Activated CD4-positive, alpha-beta memory T cell treated with anti-CD3 and anti-CD28 coated beads, Interleukin-2, amount 10 ng/mL, durations not matched to agents 7 days and 5 days (primary cell): Measurements from ENCODE around the gene PRKCSH. TPM values are rescaled to one million over a fixed set of nuclear protein-coding genes. Genes with fewer than 3 reads are reported as not detected.
A peak's percentile ranks its signal among the peaks of the same experiment; 100 is the strongest.

Experiments
- CTCF ChIA-PET: fragments of 350-600 bp; sonication (Branson Sonifier 250); formaldehyde crosslinking; loops from one replicate; lab custom pipeline; 2021; ENCODE audit warnings: antibody characterized with exemption, inconsistent platforms; lab: Charles Lee
- POLR2A ChIA-PET: fragments of 350-600 bp; sonication (Branson Sonifier 250); formaldehyde crosslinking; loops from one replicate; lab custom pipeline; 2021; ENCODE audit warnings: antibody characterized with exemption; lab: Charles Lee
- DNase-seq: peaks from one replicate; pipeline ENCODE4 v3.0.0-alpha.2; 2020
- H3K27ac Mint-ChIP-seq: one replicate; pipeline ENCODE4 v1.8.0; 2021; ENCODE audit warnings: mild to moderate bottlenecking, mixed read lengths
- H3K27me3 Mint-ChIP-seq: one replicate; pipeline ENCODE4 v1.8.0; 2021; ENCODE audit warnings: mixed read lengths
- H3K36me3 Mint-ChIP-seq: one replicate; pipeline ENCODE4 v1.8.0; 2021; ENCODE audit warnings: low read depth, mixed read lengths
- H3K4me1 Mint-ChIP-seq: one replicate; pipeline ENCODE4 v1.8.0; 2021; ENCODE audit warnings: mixed read lengths
- H3K4me3 Mint-ChIP-seq: one replicate; pipeline ENCODE4 v1.8.0; 2021; ENCODE audit warnings: mild to moderate bottlenecking, mixed read lengths
- H3K9me3 Mint-ChIP-seq: one replicate; pipeline ENCODE4 v1.8.0; 2021; ENCODE audit warnings: mixed read lengths
- total RNA-seq, 2 experiments: library from RNA; stranded (reverse); gene quantifications; one replicate each; pipeline ENCODE4 v1.2.3, GENCODE V29; 2021

Gene PRKCSH
- total RNA-seq, 2 experiments from 2014 or later, result 315 to 318 TPM

DNA sequence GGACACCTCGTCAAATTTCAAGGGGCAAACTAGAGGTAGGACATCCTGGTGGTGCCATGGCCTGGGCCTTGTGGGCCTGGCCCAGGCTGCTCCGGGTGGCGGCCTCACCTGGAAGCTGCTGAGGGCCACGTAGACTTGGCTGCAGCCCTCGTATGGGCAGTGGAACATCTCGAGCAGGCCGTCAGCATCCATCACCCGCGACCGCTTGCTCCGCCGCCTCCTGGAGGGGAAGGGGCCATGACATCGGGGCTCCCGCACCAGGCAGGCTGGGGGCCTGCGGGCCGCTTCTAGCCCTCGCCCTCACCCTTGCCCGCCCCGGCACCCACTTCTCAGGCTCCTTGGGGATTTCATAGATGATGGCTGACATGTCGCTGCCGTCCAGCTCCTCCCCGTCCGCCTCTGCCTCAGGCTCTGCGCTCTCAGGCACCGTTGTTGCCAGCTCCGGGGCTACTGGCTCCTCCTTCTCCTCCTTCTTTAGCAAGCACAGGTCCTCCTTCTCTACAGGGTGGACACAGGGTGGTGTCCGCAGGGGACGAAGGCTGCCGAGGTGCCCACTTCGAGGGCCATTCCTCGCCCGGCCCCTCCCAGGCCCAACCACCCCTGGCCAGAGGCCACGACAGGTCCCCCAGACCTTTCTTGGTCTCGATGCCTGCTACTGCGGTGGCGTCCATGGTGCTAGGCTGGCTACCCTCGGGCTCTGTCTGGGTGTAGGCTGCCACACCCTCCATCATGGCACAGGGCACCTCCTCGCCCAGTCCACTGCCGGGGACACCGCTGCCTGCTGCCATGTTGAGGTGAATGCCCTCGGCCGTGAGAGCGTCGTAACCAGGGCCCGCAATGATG, 51.4 kb downstream of the PRKCSH start:
- ChIA-PET CTCF (no interaction called here), POLR2A (no interaction called here)
- peaks cover 3% of the 10 kb centered on the region for H3K27me3 Mint-ChIP-seq
- no peak overlapping the region for H3K27ac Mint-ChIP-seq
- peaks cover 15% of the 10 kb centered on the region for H3K4me1 Mint-ChIP-seq
- no peaks in the 10 kb centered on the region for H3K9me3 Mint-ChIP-seq
- no peak for DNase-seq
- no peak overlapping the region for H3K4me3 Mint-ChIP-seq
- peaks cover 15% of the 10 kb centered on the region for H3K36me3 Mint-ChIP-seq

DNA sequence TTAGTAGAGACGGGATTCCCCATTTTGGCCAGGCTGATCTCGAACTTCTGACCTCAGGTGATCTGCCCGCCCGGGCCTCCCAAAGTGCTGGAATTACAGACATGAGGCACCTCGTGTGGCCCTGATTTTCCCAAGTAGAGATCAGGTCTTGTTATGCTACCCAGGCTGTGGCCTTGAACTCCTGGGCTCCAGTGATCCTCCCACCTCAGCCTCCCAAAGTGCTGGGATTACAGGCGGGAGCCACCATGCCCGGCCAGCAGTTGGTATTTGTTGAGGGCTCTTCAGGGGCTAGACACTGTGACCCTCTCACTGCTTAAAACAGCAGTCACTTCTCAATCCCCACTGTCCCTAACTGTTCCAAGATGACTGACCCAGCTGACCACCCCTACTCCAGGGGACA, 53.9 kb downstream of the PRKCSH start:
- H3K4me3 Mint-ChIP-seq, result no peak overlapping the region
- no peak overlapping the region for H3K27ac Mint-ChIP-seq
- H3K36me3 Mint-ChIP-seq, result peaks cover 16% of the 10 kb centered on the region
- POLR2A ChIA-PET, result no interaction called here
- CTCF ChIA-PET, result no interaction called here
- DNase-seq, result no peak
- H3K27me3 Mint-ChIP-seq, result no peaks in the 10 kb centered on the region
- peaks cover 2% of the 10 kb centered on the region for H3K4me1 Mint-ChIP-seq
- H3K9me3 Mint-ChIP-seq, result no peaks in the 10 kb centered on the region

DNA sequence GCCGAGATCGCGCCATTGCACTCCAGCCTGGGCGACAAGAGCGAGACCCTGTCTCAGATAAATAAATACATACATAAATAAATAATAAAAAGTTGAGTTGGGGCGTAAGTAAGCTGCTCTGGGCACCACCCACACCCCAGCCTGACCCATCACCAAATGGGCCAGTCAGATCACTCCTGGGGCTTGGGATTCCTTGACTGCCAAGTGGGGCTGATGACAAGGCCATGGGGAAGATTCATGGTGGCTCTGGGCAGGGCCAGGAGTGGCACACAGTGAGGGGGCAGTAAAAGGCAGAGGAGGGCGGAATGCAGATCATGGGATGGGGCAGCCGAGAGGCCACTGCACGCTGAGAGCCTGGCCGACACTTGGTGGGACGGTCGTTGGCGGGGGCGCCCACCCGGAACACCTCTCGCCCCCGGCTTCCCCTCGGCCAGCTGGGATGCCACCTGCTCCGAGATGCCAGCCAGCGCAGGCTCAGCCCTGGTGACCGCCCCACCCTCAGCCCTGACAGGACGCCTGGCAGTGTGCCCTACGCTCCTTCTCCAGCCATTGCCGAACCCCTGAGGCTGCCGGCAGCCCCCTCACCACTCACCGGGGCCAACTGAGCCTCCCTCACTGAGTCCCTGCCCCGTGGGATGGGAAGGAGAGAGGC, 59.3 kb downstream of the PRKCSH start:
- CTCF ChIA-PET, result interaction anchor here (0.9 kb wide), 1 partner anchor 12 kb away, joined by 4 read pairs; no protein-coding TSS in a partner anchor
- no peak overlapping the region for H3K4me3 Mint-ChIP-seq
- no peaks in the 10 kb centered on the region for H3K4me1 Mint-ChIP-seq
- H3K27me3 Mint-ChIP-seq, result no peaks in the 10 kb centered on the region
- H3K9me3 Mint-ChIP-seq, result no peaks in the 10 kb centered on the region
- H3K36me3 Mint-ChIP-seq, result peaks cover 19% of the 10 kb centered on the region
- H3K27ac Mint-ChIP-seq, result no peak overlapping the region
- POLR2A ChIA-PET, result interaction anchor here (1.3 kb wide), 1 partner anchor 12 kb away, joined by 3 read pairs; no protein-coding TSS in a partner anchor
- DNase-seq, result no peak

DNA sequence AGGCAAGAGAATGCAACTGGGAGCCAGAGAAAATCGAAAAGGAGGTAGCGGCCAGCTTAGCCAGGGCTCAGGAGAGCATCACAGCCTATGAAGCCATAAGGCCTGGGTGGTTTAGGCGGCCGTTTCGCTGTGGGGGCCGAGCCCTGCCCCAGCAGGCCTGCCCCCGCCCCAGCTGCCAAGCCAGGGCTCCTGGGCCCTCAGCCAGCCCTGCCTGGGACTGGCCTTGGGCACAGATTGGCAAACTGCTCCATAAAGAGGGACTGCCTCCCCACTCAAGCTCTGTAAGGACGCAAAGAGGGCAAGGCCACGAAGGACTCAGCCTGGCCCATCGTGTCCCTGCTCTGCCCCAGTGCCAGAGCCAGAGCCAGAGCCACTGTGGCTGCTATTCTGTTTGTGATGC, 60.0 kb downstream of the PRKCSH start:
- DNase-seq, result no peak
- Mint-ChIP-seq H3K4me3 (no peak overlapping the region), H3K4me1 (no peaks in the 10 kb centered on the region), H3K36me3 (peaks cover 16% of the 10 kb centered on the region), H3K9me3 (no peaks in the 10 kb centered on the region), H3K27me3 (no peaks in the 10 kb centered on the region), H3K27ac (no peak overlapping the region)
- ChIA-PET POLR2A (no interaction called here), CTCF (interaction anchor here (0.8 kb wide), 1 partner anchor 31 kb away, joined by 3 read pairs; no protein-coding TSS in a partner anchor)

DNA sequence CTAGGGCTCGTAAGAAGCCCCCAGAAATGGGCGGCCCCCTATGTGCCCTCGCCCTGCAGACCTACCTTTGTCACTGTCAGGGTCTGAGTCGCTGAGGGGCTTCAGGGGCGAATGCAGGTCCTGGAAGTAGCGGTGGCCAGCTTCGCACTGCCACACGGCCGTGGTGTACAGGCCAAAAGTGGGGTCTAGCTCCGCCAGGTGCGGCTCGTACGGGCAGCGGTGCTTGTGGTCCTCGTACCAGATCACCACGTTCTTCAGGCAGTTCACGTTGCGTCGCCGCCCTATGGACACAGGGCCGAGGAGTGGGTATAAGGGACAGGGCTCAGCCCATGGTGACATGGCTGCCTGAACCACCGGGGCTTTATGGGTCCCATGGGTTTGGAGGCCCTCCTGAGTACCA, 60.5 kb downstream of the PRKCSH start:
- POLR2A ChIA-PET, result no interaction called here
- no peak for DNase-seq
- H3K4me1 Mint-ChIP-seq, result no peaks in the 10 kb centered on the region
- H3K27ac Mint-ChIP-seq, result no peak overlapping the region
- H3K36me3 Mint-ChIP-seq, result peaks cover 13% of the 10 kb centered on the region
- no peaks in the 10 kb centered on the region for H3K27me3 Mint-ChIP-seq
- no peaks in the 10 kb centered on the region for H3K9me3 Mint-ChIP-seq
- no peak overlapping the region for H3K4me3 Mint-ChIP-seq
- CTCF ChIA-PET, result interaction anchor here (0.8 to 1.0 kb wide), 2 partner anchors 11 to 31 kb away, joined by 3 read pairs; no protein-coding TSS in a partner anchor

DNA sequence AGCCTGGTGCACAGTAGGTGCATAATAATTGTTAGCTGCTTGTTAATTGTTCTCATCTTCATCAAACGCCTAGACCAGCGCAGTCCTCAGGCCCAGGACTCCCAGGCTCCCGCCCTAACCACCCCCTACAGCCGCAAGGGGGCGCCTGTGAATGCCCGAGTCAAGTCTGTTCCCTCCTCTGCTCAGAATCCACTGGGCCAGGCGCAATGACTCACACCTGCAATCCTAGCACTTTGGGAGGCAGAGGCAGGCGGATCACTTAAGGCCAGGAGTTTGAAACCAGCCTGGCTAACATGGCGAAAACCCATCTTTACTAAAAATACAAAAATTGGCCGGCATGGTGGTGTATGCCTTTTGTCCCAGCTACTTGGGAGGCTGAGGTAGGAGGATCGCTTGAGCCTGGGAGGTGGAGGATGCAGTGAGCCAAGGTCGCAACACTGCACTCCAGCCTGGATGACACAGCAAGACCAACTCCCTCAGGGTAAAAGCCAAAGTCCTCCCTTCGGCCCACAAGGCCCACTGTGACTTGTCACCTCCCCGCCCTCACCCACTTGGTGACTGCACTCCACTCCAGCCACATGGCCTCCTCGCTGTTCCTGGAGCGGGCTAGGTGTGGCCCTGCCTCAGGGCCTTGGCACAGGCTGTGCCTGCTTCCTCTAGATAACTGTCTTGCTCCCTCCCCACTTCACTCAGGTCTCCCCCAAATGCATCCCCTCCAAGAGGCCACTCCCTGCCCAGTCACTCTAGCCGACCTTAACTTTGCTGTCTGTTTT, 61.1 kb downstream of the PRKCSH start:
- ChIA-PET POLR2A (no interaction called here), CTCF (interaction anchor here (0.8 to 1.8 kb wide), 3 partner anchors 10 to 30 kb away, joined by 3 to 4 read pairs (median 3); no protein-coding TSS in a partner anchor)
- H3K27ac Mint-ChIP-seq, result no peak overlapping the region
- H3K4me3 Mint-ChIP-seq, result no peak overlapping the region
- H3K9me3 Mint-ChIP-seq, result no peaks in the 10 kb centered on the region
- H3K4me1 Mint-ChIP-seq, result peaks cover 2% of the 10 kb centered on the region
- peak; percentile 63 for DNase-seq
- H3K36me3 Mint-ChIP-seq, result peaks cover 14% of the 10 kb centered on the region
- H3K27me3 Mint-ChIP-seq, result no peaks in the 10 kb centered on the region

DNA sequence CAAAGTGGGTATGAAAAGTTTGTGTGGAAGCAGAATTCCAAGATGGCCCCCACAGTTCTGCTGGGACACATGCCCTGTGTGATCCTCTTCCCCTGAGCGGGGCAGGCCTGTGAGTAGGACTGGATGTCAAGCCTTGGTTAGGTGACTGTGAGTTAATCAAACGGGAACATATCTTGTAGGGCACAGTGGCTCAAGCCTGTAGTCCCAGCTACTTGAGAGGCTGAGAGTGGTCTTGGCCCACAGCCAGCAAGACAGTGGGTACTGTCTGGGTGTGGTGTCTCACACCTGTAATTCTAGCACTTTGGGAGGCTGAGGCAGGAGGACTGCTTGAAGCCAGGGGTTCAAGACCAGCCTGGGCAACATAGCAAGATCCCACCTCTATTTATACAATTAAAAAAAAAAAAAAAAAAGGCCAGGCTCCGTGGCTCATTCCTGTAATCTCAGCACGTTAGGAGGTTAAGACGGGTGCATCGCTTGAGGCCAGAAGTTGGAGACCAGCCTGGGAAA, 63.8 kb downstream of the PRKCSH start:
- no peak overlapping the region for H3K27ac Mint-ChIP-seq

DNA sequence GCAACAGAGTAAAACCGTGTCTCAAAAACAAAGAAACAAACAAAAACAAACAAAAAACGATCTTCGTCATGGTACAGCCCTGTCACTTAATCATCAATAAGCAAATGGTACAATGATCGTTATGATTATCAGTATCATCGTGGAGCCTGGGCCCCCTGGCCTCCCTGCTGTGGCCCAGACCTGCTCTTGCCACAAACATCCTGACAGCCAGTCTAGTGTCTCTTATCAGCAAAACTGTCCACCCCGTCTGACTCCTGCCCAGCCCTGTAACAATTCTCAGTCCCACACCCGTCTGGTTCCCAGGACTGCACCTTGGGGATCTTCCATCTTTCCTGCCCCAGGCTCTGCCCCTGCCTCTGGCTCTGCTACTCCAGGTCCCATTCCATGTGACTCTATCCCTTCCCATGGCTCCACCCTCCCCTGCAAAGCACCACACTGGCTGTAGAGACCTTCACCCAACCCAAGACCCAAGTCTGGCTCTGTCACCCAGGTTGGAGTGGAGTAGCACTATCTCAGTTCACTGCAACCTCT, 64.5 kb downstream of the PRKCSH start:
- Mint-ChIP-seq H3K4me3 (no peak overlapping the region), H3K36me3 (peaks cover 7% of the 10 kb centered on the region), H3K9me3 (no peaks in the 10 kb centered on the region), H3K27me3 (no peaks in the 10 kb centered on the region), H3K4me1 (peaks cover 9% of the 10 kb centered on the region), H3K27ac (no peak overlapping the region)
- POLR2A ChIA-PET, result no interaction called here
- no peak for DNase-seq
- CTCF ChIA-PET, result no interaction called here

More for the DNA sequence above, 63.8 kb downstream of the PRKCSH start:
- H3K27me3 Mint-ChIP-seq, result no peaks in the 10 kb centered on the region
- H3K9me3 Mint-ChIP-seq, result no peaks in the 10 kb centered on the region
- H3K4me1 Mint-ChIP-seq, result peaks cover 2% of the 10 kb centered on the region
- POLR2A ChIA-PET, result no interaction called here
- no peak for DNase-seq
- peaks cover 9% of the 10 kb centered on the region for H3K36me3 Mint-ChIP-seq
- CTCF ChIA-PET, result no interaction called here
- H3K4me3 Mint-ChIP-seq, result no peak overlapping the region

Other genes starting within 250 kb of the PRKCSH start
- 1 to 10 TPM; 2.3 to 2.8 TPM for gene KANK2, start 238.1 kb upstream of the PRKCSH start, total RNA-seq
- not detected for gene ANGPTL8, start 196.0 kb upstream of the PRKCSH start, total RNA-seq
- gene DOCK6, start 173.1 kb upstream of the PRKCSH start, total RNA-seq, result under 1 TPM; 0.35 to 0.68 TPM
- not detected for gene TSPAN16, start 139.5 kb upstream of the PRKCSH start, total RNA-seq
- gene RAB3D, start 96.0 kb upstream of the PRKCSH start, total RNA-seq, result 1 to 10 TPM; 8.3 to 8.4 TPM
- 10 to 100 TPM; 32.6 to 35.1 TPM for gene TMEM205, start 89.4 kb upstream of the PRKCSH start, total RNA-seq
- gene CCDC159, start 89.1 kb upstream of the PRKCSH start, total RNA-seq, result 10 to 100 TPM; 24.0 to 24.7 TPM
- 1 to 10 TPM; 2.0 to 2.6 TPM for gene PLPPR2, start 80.2 kb upstream of the PRKCSH start, total RNA-seq
- gene SWSAP1, start 61.0 kb upstream of the PRKCSH start, total RNA-seq, result 1 to 10 TPM; 2.6 to 2.9 TPM
- gene EPOR, start 51.3 kb upstream of the PRKCSH start, total RNA-seq, result 10 to 100 TPM; 10.0 to 10.2 TPM
- gene RGL3, start 16.3 kb upstream of the PRKCSH start, total RNA-seq, result not detected
- not detected for gene ODAD3, start 514 bp upstream of the PRKCSH start, total RNA-seq
- gene ELAVL3, start 45.4 kb downstream of the PRKCSH start, total RNA-seq, result not detected
- gene ZNF653, start 70.2 kb downstream of the PRKCSH start, total RNA-seq, result 10 to 100 TPM; 15.6 to 16.5 TPM
- gene ECSIT, start 93.5 kb downstream of the PRKCSH start, total RNA-seq, result 10 to 100 TPM; 24.8 to 26.8 TPM
- gene CNN1, start 103.2 kb downstream of the PRKCSH start, total RNA-seq, result not detected
- gene ELOF1, start 123.6 kb downstream of the PRKCSH start, total RNA-seq, result 10 to 100 TPM; 49.7 to 50.2 TPM
- gene ACP5, start 142.0 kb downstream of the PRKCSH start, total RNA-seq, result 10 to 100 TPM; 21.3 to 21.4 TPM
- gene ZNF627, start 161.8 kb downstream of the PRKCSH start, total RNA-seq, result 1 to 10 TPM; 6.1 to 6.7 TPM